ENCODE data around the gene CHMP4B.

GRCh38 chr20:33788351-33789049 lies 22.6 kb upstream of the CHMP4B start:
- TF ChIP-seq CTCF (IDR thresholded peaks at IDR 0.05): no peak
- no peak for TF ChIP-seq EP300 (IDR thresholded peaks at IDR 0.05)
